ENCODE measurements around the gene FGF14. TPM values are rescaled to one million over a fixed set of nuclear protein-coding genes. Genes with fewer than 3 reads are reported as not detected.

Gene FGF14
- total RNA-seq, 1 experiment from 2014 or later: 0.02 TPM

DNA sequence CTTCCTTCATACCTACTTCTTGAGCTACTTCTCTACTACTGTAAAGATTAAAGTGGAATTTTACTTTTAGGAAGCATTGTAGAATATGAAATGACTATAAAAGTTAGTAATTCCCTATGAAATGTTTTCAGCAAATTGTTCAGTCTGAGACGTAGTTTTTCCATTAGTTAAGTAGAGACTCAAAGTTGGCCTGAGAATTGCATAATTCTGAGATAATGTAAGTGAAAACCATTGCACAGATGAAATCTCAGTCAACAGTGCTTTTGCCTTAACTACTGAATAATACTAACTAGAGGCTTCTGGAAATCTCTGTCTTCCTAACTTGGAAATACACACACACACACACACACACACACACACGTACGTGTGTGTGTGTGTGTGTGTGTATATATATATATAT is 125.9 kb downstream of the FGF14 start:
- Histone ChIP-seq H3K27me3 (no peaks in the 10 kb centered on the region), H3K9me3 (replicated peaks) (no peaks in the 10 kb centered on the region), H3K27ac (no peak overlapping the region), H3K4me3 (no peak overlapping the region), H3K36me3 (no peaks in the 10 kb centered on the region), H3K4me1 (no peaks in the 10 kb centered on the region)
- no peak for DNase-seq

GRCh38 chr13:102273111-102273510 is 128.7 kb downstream of the FGF14 start:
- Histone ChIP-seq H3K27me3 (no peaks in the 10 kb centered on the region), H3K9me3 (replicated peaks) (no peaks in the 10 kb centered on the region), H3K4me1 (no peaks in the 10 kb centered on the region), H3K4me3 (no peak overlapping the region), H3K27ac (no peak overlapping the region), H3K36me3 (no peaks in the 10 kb centered on the region)
- DNase-seq: no peak

GRCh38 chr13:102267191-102267590 is 134.7 kb downstream of the FGF14 start:
- H3K4me3 ChIP-seq: no peak overlapping the region
- no peak overlapping the region for H3K27ac ChIP-seq
- no peaks in the 10 kb centered on the region for H3K9me3 ChIP-seq (replicated peaks)
- H3K4me1 ChIP-seq: no peaks in the 10 kb centered on the region
- no peaks in the 10 kb centered on the region for H3K27me3 ChIP-seq
- no peaks in the 10 kb centered on the region for H3K36me3 ChIP-seq
- no peak for DNase-seq

GRCh38 chr13:102261809-102262208 is 140.0 kb downstream of the FGF14 start:
- no peaks in the 10 kb centered on the region for H3K36me3 ChIP-seq
- no peak for DNase-seq
- no peaks in the 10 kb centered on the region for H3K4me1 ChIP-seq
- no peaks in the 10 kb centered on the region for H3K27me3 ChIP-seq
- no peak overlapping the region for H3K27ac ChIP-seq
- H3K9me3 ChIP-seq (replicated peaks): no peaks in the 10 kb centered on the region
- no peak overlapping the region for H3K4me3 ChIP-seq

GRCh38 chr13:102261316-102261715 is 140.5 kb downstream of the FGF14 start:
- DNase-seq: no peak
- Histone ChIP-seq H3K4me3 (no peak overlapping the region), H3K27me3 (no peaks in the 10 kb centered on the region)

DNA sequence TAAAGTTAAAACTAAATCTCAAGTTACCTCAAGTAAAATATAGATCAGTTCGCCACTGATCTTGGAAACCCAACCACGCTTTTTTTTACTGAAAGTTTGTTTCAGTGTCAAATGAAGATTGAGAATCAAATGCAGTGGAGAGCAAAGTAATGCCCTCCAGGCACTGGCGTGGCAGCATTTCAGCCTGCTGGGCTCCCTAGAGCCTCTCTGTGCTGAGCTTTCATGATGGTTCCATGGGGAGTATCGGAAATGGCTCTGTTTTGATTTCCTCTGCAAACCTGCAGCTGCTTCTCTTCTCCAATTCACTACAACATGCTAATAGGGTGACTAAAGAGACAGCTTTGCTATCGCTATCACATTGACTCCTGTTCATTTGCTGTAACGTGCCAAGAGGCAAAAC is 141.6 kb downstream of the FGF14 start:
- Histone ChIP-seq H3K4me1 (no peaks in the 10 kb centered on the region), H3K4me3 (no peak overlapping the region), H3K36me3 (no peaks in the 10 kb centered on the region), H3K27ac (no peak overlapping the region), H3K9me3 (replicated peaks) (no peaks in the 10 kb centered on the region), H3K27me3 (no peaks in the 10 kb centered on the region)
- DNase-seq: no peak

More at GRCh38 chr13:102261316-102261715, 140.5 kb downstream of the FGF14 start:
- Histone ChIP-seq H3K9me3 (replicated peaks) (no peaks in the 10 kb centered on the region), H3K27ac (no peak overlapping the region), H3K4me1 (no peaks in the 10 kb centered on the region), H3K36me3 (no peaks in the 10 kb centered on the region)

GRCh38 chr13:102255409-102255808 is 146.4 kb downstream of the FGF14 start:
- no peak overlapping the region for H3K4me3 ChIP-seq
- no peak for DNase-seq
- H3K27ac ChIP-seq: no peak overlapping the region

DNA sequence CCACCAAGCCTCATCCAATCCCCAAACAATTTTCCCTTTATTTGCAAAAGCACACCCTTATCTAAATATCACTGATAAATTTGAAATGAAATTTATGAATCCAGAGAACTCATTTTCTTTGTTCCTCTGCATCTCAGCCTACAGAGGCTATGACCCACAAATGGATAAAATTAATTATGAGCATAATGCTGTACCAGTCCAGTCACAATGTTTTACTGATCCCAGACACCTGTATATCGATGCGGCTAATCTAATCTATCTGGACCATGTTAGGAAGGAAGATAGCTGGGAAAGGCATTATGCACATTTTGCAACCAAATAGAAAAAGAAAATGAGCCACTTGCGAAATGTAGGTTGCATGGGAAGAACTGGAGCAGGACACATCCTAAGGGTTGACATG is 150.0 kb downstream of the FGF14 start:
- Histone ChIP-seq H3K27ac (no peak overlapping the region), H3K4me3 (no peak overlapping the region), H3K36me3 (no peaks in the 10 kb centered on the region), H3K4me1 (no peaks in the 10 kb centered on the region), H3K9me3 (replicated peaks) (no peaks in the 10 kb centered on the region), H3K27me3 (no peaks in the 10 kb centered on the region)
- no peak for DNase-seq

More at GRCh38 chr13:102255409-102255808, 146.4 kb downstream of the FGF14 start:
- no peaks in the 10 kb centered on the region for H3K4me1 ChIP-seq
- no peaks in the 10 kb centered on the region for H3K36me3 ChIP-seq
- H3K27me3 ChIP-seq: no peaks in the 10 kb centered on the region
- no peaks in the 10 kb centered on the region for H3K9me3 ChIP-seq (replicated peaks)

DNA sequence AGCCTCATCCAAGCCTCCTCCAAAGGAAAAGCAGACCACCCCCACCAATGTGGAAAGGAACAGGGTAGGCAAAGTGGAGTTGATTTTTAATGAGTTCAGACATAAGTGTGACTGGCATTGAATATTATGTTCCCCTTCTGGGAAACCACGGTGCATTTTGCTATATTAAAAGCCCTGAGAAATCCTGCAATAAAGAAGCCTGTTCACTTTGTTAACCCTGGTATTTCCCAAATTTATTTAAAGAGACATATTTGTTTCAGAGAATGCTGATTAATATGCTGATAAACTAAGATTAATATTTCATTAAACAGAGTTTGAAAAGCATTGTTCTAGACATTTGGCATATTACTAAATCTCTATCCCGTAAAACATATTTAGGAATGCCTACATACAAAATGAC is 151.4 kb downstream of the FGF14 start:
- Histone ChIP-seq H3K4me3 (no peak overlapping the region), H3K4me1 (no peaks in the 10 kb centered on the region), H3K27ac (no peak overlapping the region), H3K27me3 (no peaks in the 10 kb centered on the region), H3K9me3 (replicated peaks) (no peaks in the 10 kb centered on the region), H3K36me3 (no peaks in the 10 kb centered on the region)
- no peak for DNase-seq

DNA sequence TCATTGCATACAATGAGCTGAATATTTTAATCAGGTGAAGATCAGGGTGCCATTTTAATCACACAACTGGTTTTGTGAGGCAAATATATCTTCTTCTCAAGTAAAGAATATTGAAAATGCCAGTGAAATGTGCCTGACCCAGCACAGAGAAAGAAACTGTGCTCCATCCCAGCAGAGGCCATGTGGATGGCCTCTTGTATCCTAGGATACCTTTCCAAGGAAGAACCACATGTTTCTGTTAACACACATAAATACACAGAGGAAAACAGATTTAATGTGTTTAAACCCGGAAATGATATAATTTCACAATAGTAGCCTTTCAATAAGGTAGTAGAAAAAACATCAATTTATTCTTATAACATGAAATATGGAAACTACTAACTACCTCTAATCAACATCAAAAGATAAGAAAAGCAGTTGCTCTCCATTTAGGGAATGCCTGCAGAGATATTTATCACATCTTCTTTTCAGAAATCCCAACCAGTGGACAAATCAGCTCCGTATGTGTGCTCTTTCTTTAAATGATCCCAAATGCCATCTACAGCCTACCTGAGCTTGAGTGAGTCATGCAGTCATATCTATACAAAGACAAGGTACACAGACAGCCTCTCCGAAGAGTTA is 157.1 kb downstream of the FGF14 start:
- H3K27me3 ChIP-seq: no peaks in the 10 kb centered on the region
- no peaks in the 10 kb centered on the region for H3K36me3 ChIP-seq
- H3K9me3 ChIP-seq (replicated peaks): no peaks in the 10 kb centered on the region
- no peak overlapping the region for H3K4me3 ChIP-seq
- no peaks in the 10 kb centered on the region for H3K4me1 ChIP-seq
- no peak overlapping the region for H3K27ac ChIP-seq
- no peak for DNase-seq

GRCh38 chr13:102240110-102240509 is 161.7 kb downstream of the FGF14 start:
- H3K27ac ChIP-seq: no peak overlapping the region
- no peaks in the 10 kb centered on the region for H3K9me3 ChIP-seq (replicated peaks)
- no peaks in the 10 kb centered on the region for H3K27me3 ChIP-seq
- no peaks in the 10 kb centered on the region for H3K36me3 ChIP-seq
- H3K4me1 ChIP-seq: no peaks in the 10 kb centered on the region
- no peak for DNase-seq
- H3K4me3 ChIP-seq: no peak overlapping the region

- H3K9me3 ChIP-seq (replicated peaks): no peaks in the 10 kb centered on the region
- H3K36me3 ChIP-seq: no peaks in the 10 kb centered on the region
- DNase-seq: no peak
- H3K27me3 ChIP-seq: no peaks in the 10 kb centered on the region
- no peak overlapping the region for H3K27ac ChIP-seq
- H3K4me1 ChIP-seq: no peaks in the 10 kb centered on the region
- H3K4me3 ChIP-seq: no peak overlapping the region
Observed at GRCh38 chr13:102237230-102237629, 164.6 kb downstream of the FGF14 start.

DNA sequence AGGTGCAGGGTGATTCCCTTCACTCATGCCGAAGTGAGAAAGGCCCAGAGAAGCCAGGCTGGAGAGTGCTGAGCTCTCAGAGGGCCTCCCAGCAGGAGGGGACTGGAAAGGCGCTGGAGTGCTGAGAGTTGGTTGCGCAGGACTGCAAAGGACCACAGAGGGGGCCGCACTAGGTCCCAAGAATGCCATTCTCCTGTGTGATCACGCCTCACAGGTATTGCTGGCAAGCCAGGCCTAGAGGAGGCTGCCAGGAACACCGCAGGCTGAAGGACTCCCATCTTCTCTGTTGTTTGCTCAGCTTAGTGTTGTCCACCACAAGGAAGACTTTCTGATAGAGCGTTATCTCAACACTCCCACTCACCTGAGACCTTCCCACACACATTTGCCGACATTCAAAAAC is 165.0 kb downstream of the FGF14 start:
- Histone ChIP-seq H3K4me3 (no peak overlapping the region), H3K36me3 (no peaks in the 10 kb centered on the region), H3K9me3 (replicated peaks) (no peaks in the 10 kb centered on the region), H3K27ac (no peak overlapping the region), H3K4me1 (no peaks in the 10 kb centered on the region), H3K27me3 (no peaks in the 10 kb centered on the region)
- DNase-seq: no peak

DNA sequence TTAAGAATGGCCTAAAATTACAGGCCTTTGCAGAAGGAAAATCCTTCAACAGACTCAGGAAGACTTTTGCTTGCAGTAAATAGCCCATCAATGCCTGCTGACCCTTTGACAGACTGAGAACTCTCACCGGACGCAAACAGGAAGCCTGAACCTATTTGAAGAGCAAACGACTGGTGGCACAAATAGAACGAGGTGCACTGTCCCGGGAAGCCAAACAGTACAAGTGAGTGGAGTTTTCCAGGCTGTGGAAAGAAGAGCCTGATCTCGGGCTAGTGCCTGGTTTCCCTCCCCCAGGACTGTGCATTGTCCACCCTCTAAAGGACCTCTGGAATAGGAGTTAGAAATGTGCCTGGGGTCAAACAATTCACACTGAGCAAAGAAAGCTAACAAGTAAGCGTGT is 165.5 kb downstream of the FGF14 start:
- no peak overlapping the region for H3K4me3 ChIP-seq
- DNase-seq: no peak
- H3K36me3 ChIP-seq: no peaks in the 10 kb centered on the region
- no peaks in the 10 kb centered on the region for H3K4me1 ChIP-seq
- no peak overlapping the region for H3K27ac ChIP-seq
- no peaks in the 10 kb centered on the region for H3K9me3 ChIP-seq (replicated peaks)
- no peaks in the 10 kb centered on the region for H3K27me3 ChIP-seq

DNA sequence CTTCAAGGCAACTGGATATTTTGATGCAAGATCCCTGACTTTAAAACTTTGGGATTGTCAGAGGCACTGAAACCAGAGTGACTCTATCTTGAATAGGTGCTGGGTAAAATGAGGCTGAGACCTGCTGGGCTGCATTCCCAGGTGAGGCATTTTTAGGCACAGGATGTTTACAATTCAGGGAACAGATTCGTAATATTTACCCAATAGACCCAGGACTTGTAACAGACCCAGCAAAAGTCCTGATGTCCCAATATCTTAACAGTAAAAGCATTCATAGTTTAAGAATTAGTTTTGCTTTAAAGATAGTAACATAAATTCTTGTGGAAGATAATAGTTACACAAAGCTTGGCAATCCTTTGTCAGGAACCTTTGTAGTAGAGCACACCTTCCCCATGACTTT is 166.2 kb downstream of the FGF14 start:
- H3K4me1 ChIP-seq: no peaks in the 10 kb centered on the region
- DNase-seq: no peak
- H3K9me3 ChIP-seq (replicated peaks): no peaks in the 10 kb centered on the region
- H3K27ac ChIP-seq: no peak overlapping the region
- H3K27me3 ChIP-seq: no peaks in the 10 kb centered on the region
- no peak overlapping the region for H3K4me3 ChIP-seq
- H3K36me3 ChIP-seq: no peaks in the 10 kb centered on the region

GRCh38 chr13:102234618-102235017 is 167.2 kb downstream of the FGF14 start:
- Histone ChIP-seq H3K27ac (no peak overlapping the region), H3K9me3 (replicated peaks) (no peaks in the 10 kb centered on the region), H3K4me3 (no peak overlapping the region), H3K4me1 (no peaks in the 10 kb centered on the region), H3K27me3 (no peaks in the 10 kb centered on the region), H3K36me3 (no peaks in the 10 kb centered on the region)
- no peak for DNase-seq

All from SJCRH30 (cell line).